ENCODE data around the gene PRKCH.

Gene PRKCH

DNA sequence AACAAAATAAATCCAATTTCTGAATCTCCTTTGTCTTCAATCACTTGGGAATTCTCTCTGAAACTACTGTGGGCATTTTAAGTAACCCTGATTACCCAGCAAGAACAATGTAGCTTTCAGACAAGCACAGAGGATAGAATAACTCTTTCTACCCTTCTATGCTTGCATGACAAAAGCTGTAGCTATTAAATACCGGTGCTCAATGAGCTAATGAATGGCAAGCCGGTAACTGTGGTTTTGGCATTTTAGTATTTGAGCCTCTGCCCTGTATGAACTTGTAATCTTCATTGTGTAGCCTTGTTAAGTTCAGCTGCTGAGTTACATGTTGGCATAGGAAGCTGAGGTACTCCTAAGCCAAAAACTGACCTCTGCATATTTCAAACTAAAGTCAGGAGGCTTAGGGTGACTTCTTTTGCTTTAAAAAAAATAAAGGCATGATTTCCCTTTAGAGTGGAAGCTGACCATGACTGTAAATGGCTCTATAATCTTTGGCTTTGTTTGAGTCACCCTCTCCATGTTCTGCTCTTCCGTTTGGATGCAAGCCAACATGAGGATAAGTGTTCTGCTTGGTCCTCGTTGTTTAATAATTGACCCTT, 202.9 kb downstream of the PRKCH start:
- TF ChIP-seq ZNF8 (CRISPR knock-in tag; IDR thresholded peaks at IDR 0.05) (no peak), ARNTL (CRISPR knock-in tag; IDR thresholded peaks at IDR 0.05; ENCODE audit: borderline replicate concordance, low read depth) (no peak), GLIS3 (CRISPR knock-in tag; IDR thresholded peaks at IDR 0.05) (no peak), TCF4 (CRISPR knock-in tag; IDR thresholded peaks at IDR 0.05; ENCODE audit: borderline replicate concordance) (no peak), ZNF565 (CRISPR knock-in tag; conservative IDR thresholded peaks at IDR 0.05; ENCODE audit: low read depth) (no peak), ZFP3 (CRISPR knock-in tag; IDR thresholded peaks at IDR 0.05) (no peak), ZNF70 (CRISPR knock-in tag; IDR thresholded peaks at IDR 0.05) (no peak)
- TF ChIP-seq, protein P1, sequence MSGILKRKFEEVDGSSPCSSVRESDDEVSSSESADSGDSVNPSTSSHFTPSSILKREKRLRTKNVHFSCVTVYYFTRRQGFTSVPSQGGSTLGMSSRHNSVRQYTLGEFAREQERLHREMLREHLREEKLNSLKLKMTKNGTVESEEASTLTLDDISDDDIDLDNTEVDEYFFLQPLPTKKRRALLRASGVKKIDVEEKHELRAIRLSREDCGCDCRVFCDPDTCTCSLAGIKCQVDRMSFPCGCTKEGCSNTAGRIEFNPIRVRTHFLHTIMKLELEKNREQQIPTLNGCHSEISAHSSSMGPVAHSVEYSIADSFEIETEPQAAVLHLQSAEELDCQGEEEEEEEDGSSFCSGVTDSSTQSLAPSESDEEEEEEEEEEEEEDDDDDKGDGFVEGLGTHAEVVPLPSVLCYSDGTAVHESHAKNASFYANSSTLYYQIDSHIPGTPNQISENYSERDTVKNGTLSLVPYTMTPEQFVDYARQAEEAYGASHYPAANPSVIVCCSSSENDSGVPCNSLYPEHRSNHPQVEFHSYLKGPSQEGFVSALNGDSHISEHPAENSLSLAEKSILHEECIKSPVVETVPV (CRISPR knock-in tag; IDR thresholded peaks at IDR 0.05) = no peak
- TF ChIP-seq, protein P2, sequence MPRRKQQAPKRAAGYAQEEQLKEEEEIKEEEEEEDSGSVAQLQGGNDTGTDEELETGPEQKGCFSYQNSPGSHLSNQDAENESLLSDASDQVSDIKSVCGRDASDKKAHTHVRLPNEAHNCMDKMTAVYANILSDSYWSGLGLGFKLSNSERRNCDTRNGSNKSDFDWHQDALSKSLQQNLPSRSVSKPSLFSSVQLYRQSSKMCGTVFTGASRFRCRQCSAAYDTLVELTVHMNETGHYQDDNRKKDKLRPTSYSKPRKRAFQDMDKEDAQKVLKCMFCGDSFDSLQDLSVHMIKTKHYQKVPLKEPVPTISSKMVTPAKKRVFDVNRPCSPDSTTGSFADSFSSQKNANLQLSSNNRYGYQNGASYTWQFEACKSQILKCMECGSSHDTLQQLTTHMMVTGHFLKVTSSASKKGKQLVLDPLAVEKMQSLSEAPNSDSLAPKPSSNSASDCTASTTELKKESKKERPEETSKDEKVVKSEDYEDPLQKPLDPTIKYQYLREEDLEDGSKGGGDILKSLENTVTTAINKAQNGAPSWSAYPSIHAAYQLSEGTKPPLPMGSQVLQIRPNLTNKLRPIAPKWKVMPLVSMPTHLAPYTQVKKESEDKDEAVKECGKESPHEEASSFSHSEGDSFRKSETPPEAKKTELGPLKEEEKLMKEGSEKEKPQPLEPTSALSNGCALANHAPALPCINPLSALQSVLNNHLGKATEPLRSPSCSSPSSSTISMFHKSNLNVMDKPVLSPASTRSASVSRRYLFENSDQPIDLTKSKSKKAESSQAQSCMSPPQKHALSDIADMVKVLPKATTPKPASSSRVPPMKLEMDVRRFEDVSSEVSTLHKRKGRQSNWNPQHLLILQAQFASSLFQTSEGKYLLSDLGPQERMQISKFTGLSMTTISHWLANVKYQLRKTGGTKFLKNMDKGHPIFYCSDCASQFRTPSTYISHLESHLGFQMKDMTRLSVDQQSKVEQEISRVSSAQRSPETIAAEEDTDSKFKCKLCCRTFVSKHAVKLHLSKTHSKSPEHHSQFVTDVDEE (CRISPR knock-in tag; IDR thresholded peaks at IDR 0.05) = no peak
- ATAC-seq = no peak

DNA sequence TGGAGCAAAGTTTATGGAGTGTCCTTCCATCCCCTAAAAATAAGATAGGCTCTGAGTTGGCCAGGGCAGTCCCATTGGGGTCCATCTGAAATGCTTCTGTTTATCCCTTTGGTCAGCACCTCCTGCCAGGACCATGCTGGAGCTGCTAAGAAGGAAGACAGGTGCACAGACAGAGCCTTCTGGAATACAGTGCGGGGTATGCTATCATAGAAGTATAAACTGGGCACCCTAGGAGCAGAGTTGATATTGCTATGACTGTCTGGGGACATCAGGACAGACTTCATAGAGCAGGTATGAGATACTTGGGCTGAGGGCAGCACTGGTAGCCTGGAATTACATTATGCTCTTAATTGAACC, 203.5 kb downstream of the PRKCH start:
- TF ChIP-seq ZNF8 (CRISPR knock-in tag; IDR thresholded peaks at IDR 0.05) = no peak
- TF ChIP-seq ZC3H10 (CRISPR knock-in tag; IDR thresholded peaks at IDR 0.05) = no peak
- no peak for TF ChIP-seq PPARA (CRISPR knock-in tag; IDR thresholded peaks at IDR 0.05; ENCODE audit: borderline replicate concordance)
- no peak for TF ChIP-seq ZFP30 (CRISPR knock-in tag; IDR thresholded peaks at IDR 0.05)
- TF ChIP-seq, protein P1 (CRISPR knock-in tag; IDR thresholded peaks at IDR 0.05) = no peak
- TF ChIP-seq, protein P3, sequence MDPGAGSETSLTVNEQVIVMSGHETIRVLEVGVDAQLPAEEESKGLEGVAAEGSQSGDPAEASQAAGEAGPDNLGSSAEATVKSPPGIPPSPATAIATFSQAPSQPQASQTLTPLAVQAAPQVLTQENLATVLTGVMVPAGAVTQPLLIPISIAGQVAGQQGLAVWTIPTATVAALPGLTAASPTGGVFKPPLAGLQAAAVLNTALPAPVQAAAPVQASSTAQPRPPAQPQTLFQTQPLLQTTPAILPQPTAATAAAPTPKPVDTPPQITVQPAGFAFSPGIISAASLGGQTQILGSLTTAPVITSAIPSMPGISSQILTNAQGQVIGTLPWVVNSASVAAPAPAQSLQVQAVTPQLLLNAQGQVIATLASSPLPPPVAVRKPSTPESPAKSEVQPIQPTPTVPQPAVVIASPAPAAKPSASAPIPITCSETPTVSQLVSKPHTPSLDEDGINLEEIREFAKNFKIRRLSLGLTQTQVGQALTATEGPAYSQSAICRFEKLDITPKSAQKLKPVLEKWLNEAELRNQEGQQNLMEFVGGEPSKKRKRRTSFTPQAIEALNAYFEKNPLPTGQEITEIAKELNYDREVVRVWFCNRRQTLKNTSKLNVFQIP (CRISPR knock-in tag; IDR thresholded peaks at IDR 0.05; ENCODE audit: borderline replicate concordance, low read depth) = no peak
- TF ChIP-seq TCF4 (CRISPR knock-in tag; IDR thresholded peaks at IDR 0.05; ENCODE audit: borderline replicate concordance) = no peak
- no peak for TF ChIP-seq ZFP3 (CRISPR knock-in tag; IDR thresholded peaks at IDR 0.05)
- TF ChIP-seq ESRRG (CRISPR knock-in tag; IDR thresholded peaks at IDR 0.05) = no peak
- TF ChIP-seq OSR1 (CRISPR knock-in tag; IDR thresholded peaks at IDR 0.05) = no peak
- no peak for TF ChIP-seq ZNF70 (CRISPR knock-in tag; IDR thresholded peaks at IDR 0.05)
- TF ChIP-seq ARNTL (CRISPR knock-in tag; IDR thresholded peaks at IDR 0.05; ENCODE audit: borderline replicate concordance, low read depth) = no peak
- TF ChIP-seq SNAI2 (CRISPR knock-in tag; IDR thresholded peaks at IDR 0.05) = no peak
- no peak for TF ChIP-seq BACH2 (CRISPR knock-in tag; IDR thresholded peaks at IDR 0.05; ENCODE audit: borderline replicate concordance)
- no peak for TF ChIP-seq ZNF565 (CRISPR knock-in tag; conservative IDR thresholded peaks at IDR 0.05; ENCODE audit: low read depth)
- no peak for TF ChIP-seq CSDC2 (CRISPR knock-in tag; IDR thresholded peaks at IDR 0.05)
- no peak for TF ChIP-seq RARB (CRISPR knock-in tag; IDR thresholded peaks at IDR 0.05)
- TF ChIP-seq, protein P4, sequence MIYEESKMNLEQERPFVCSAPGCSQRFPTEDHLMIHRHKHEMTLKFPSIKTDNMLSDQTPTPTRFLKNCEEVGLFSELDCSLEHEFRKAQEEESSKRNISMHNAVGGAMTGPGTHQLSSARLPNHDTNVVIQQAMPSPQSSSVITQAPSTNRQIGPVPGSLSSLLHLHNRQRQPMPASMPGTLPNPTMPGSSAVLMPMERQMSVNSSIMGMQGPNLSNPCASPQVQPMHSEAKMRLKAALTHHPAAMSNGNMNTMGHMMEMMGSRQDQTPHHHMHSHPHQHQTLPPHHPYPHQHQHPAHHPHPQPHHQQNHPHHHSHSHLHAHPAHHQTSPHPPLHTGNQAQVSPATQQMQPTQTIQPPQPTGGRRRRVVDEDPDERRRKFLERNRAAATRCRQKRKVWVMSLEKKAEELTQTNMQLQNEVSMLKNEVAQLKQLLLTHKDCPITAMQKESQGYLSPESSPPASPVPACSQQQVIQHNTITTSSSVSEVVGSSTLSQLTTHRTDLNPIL (CRISPR knock-in tag; IDR thresholded peaks at IDR 0.05; ENCODE audit: low read depth) = no peak
- TF ChIP-seq, protein P2 (CRISPR knock-in tag; IDR thresholded peaks at IDR 0.05) = no peak
- ATAC-seq = peak; percentile 2; the same call in 1 of the 3 replicates

Data from SK-N-SH treated with all-trans-retinoic acid at 6 μM for 48 hours (cell line).